Natural killer cell treated with Interleukin-12 subunit alpha and Interleukin-12 subunit beta and Interleukin-15 and Interleukin-18, amount 100 ng/mL, for 72 hours (primary cell): ENCODE data around the gene FIBP. TPM values are rescaled to one million over a fixed set of nuclear protein-coding genes. Genes with fewer than 3 reads are reported as not detected.

Experiments
- ATAC-seq, 2 donors: fragments of 150-1000 bp; cut with Tn5 transposase in 1 of 2; sonication (Bioruptor Pico), chemical (Tn5 transposase) in 1 of 2; 2 replicates each; pipeline ENCODE4 v1.10.0; 2021
- DNase-seq: peaks from one replicate; pipeline ENCODE4 v3.0.0; 2022; ENCODE audit warnings: low spot score
- H3K27ac Mint-ChIP-seq, 2 donors: 1 replicate in 1 of 2; 2 replicates in 1 of 2; pipeline ENCODE4 v1.8.0; 2022; ENCODE audit warnings: mixed read lengths in 2 of 2, mild to moderate bottlenecking in 1 of 2, moderate library complexity in 1 of 2
- H3K27me3 Mint-ChIP-seq, 2 donors: 1 replicate in 1 of 2; 2 replicates in 1 of 2; pipeline ENCODE4 v1.8.0; 2022; ENCODE audit warnings: mixed read lengths in 2 of 2
- H3K36me3 Mint-ChIP-seq: one replicate; pipeline ENCODE4 v1.8.0; 2022; ENCODE audit warnings: mixed read lengths
- H3K4me1 Mint-ChIP-seq, 2 donors: 1 replicate in 1 of 2; 2 replicates in 1 of 2; pipeline ENCODE4 v1.8.0; 2022; ENCODE audit warnings: low read depth in 2 of 2, mixed read lengths in 2 of 2, mild to moderate bottlenecking in 1 of 2
- H3K4me3 Mint-ChIP-seq: one replicate; pipeline ENCODE4 v1.8.0; 2022; ENCODE audit warnings: mixed read lengths
- H3K9me3 Mint-ChIP-seq: 2 replicates; pipeline ENCODE4 v1.8.0; 2022; ENCODE audit warnings: mixed read lengths
- total RNA-seq, 2 donors: library from RNA; stranded (reverse); gene quantifications; one replicate each; pipeline ENCODE4 v1.2.3, GENCODE V29; 2022

FIBP gene
- total RNA-seq, result 100 to 1,000 TPM in 1 of 2 donors, 10 to 100 TPM in 1; 76.6 to 157 TPM

DNA sequence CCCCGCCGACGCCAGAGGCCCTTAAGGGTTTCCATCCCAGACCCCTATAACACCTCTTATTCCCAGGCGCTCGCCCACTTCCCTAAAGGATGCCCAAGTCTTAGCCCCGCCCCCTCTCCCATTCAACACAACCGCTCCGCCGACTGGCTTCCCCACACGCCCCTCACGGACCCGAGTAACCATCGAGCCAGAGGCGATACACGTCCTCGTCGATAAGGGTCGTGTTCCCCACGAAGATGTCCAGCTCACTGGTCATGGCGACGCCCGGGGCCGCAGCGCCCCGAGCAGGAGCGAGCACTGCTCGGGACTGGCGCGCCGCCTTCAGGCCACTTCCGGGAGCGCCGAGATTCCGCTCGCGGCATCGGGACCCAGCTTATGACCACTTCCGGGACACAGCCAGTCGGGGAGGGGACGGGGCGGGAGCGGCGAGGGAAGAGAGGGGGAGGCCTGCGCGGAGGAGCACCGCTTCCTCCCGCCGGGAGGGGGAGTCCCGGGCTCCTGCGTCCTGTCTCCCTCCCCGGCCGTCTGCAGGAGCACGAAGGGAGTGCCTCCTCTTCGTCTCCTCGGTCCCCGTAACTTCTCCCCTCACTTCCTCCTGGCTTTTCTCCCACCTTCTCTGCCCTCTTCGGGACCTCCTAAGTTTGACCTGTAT lies at the start of gene FIBP:
Gene FIBP (minus strand): TSS at position 309 of the 652 bp plus-strand sequence. CDS start 53 bp downstream, at position 256.
- Mint-ChIP-seq H3K27me3 (no peaks in the 10 kb centered on the region), H3K4me1 (peaks cover 58 to 65% of the 10 kb centered on the region in 2 donors), H3K4me3 (peak within 1 kb of the TSS; percentile 97), H3K27ac (peak within 1 kb of the TSS; percentile 95 to 98), H3K9me3 (no peaks in the 10 kb centered on the region), H3K36me3 (peaks cover 14% of the 10 kb centered on the region)
- DNase-seq, result peak; percentile 95
- ATAC-seq, result peak; percentile 82 to 86

DNA sequence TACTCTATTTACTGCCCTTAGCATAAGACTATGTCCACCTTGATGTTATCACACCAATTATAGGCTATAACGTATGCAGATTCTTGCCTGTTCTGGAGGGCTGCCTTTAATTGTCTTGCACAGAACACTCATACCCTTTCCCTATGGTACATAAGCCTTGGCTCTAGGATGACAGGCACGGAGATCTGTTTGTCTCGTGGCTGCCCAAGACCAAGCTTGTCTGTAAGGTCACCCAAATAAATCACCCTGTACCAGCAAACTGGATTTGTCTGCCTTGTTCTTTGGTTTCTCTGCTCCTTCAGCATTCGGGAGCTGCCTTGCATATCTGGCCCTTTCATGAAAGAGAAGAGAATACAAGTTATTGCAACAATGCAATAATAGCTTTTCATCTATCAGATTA lies 49.5 kb upstream of the FIBP start:
- ATAC-seq (no peak), DNase-seq (no peak)
- H3K27me3 Mint-ChIP-seq, result no peaks in the 10 kb centered on the region
- H3K4me3 Mint-ChIP-seq, result no peak overlapping the region
- H3K9me3 Mint-ChIP-seq, result no peaks in the 10 kb centered on the region
- H3K36me3 Mint-ChIP-seq, result no peaks in the 10 kb centered on the region
- no peak overlapping the region for H3K27ac Mint-ChIP-seq
- peaks cover 6% of the 10 kb centered on the region in 2 donors for H3K4me1 Mint-ChIP-seq

DNA sequence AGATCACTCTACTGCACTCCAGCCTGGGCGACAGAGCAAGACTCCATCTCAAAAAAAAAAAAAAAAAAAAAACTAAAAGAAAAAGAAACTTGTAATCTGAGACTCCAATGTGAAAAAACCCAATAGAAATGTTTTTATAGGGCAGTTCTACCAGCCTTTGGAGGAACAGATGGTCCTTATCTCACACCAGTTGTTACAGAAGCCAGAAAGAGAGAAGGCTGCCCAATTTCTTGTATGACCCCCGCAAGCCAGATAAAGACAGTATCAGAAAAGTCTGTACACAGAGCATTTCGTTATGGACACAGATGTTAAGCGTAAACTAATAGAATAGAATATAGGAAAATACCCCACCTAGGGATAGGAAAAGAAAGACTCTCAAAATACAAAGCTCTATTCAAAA lies 45.7 kb upstream of the FIBP start:
- Mint-ChIP-seq H3K27me3 (no peaks in the 10 kb centered on the region), H3K27ac (peak overlapping the region in 1 of 2 donors; percentile 23), H3K9me3 (no peaks in the 10 kb centered on the region), H3K4me1 (peaks cover 8% of the 10 kb centered on the region in 2 donors), H3K4me3 (no peak overlapping the region), H3K36me3 (no peaks in the 10 kb centered on the region)
- no peak for ATAC-seq
- DNase-seq, result no peak

DNA sequence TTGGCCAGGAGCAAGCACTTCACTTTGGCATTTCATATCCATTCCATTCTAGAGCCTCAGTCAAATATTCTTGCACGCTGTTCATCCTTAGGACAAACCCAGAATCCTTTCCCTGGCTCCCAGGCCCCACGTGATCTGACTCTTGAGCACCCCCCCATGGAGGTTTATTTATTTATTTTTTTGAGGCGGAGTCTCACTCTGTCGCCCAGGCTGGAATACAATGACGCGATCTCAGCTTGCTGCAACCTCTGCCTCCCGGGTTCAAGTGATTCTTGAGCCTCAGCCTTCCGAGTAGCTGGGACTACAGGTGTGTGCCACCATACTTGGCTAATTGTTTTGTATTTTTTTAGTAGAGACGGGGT lies 44.3 kb upstream of the FIBP start:
- H3K27ac Mint-ChIP-seq, result no peak overlapping the region
- H3K36me3 Mint-ChIP-seq, result no peaks in the 10 kb centered on the region
- H3K4me1 Mint-ChIP-seq, result peaks cover 23% of the 10 kb centered on the region in 2 donors
- no peaks in the 10 kb centered on the region for H3K27me3 Mint-ChIP-seq
- no peak for ATAC-seq
- no peaks in the 10 kb centered on the region for H3K9me3 Mint-ChIP-seq
- no peak overlapping the region for H3K4me3 Mint-ChIP-seq
- DNase-seq, result no peak

DNA sequence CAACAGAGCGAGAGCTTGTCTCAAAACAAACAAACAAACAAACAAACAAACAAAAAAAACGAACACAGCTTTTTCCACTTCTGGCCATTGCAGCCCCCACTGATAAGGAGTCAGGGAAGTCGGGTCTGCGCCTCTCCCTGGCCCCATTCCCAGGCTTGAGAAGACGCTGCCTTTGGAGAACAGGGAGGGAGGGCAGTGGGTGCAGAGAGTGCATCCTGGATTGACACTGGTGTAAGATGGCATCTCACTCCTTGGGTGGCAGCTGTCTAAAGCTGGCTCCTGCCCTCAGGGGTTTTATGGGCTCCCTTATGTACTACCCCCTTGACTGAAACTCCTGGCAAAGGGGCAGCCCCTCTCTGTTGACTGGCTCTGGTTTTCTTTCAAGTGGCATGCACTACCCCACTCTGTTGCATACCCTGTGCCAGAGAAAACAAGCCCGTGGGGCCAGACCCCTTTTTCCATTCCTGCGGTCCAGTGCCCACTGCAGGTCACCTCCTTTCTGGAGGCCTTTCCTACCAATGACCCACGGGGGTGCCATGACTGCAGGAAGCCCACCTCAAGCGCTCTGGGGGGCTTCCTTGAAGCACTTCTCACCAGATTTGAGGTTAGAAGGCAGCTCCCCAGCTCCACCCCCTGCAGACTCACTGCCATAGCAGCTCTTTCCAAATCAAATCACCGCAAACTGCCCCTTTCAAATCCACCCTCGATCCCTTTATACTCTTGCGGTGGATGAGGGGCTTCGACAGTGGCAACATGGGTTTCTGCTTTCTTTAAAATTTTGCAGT lies 43.7 kb upstream of the FIBP start:
- Mint-ChIP-seq H3K4me1 (peaks cover 29% of the 10 kb centered on the region in 2 donors), H3K9me3 (peaks cover 2% of the 10 kb centered on the region), H3K4me3 (no peak overlapping the region), H3K36me3 (no peaks in the 10 kb centered on the region), H3K27me3 (no peaks in the 10 kb centered on the region), H3K27ac (peak overlapping the region in 1 of 2 donors; percentile 21)
- no peak for ATAC-seq
- peak; percentile 16 for DNase-seq

DNA sequence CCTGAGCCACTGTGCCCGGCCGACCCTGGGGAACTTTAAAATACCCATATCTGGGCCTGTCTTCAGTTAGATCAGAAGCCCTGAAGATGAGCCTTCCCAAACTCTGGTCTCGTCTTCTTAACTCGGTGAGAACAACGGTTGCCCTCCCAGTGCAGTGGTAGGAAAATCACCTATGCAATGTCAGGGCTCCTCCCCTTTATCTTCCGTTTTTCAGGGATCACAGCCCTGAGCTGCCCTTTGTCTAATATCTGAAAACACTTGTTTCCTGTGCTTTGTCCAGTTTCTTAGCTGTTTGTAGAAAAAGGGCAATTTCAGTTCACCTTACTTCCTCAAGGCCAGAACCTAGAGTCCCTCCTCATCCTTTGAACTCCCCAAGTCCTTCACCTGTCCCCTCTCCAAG lies 40.4 kb upstream of the FIBP start:
- Mint-ChIP-seq H3K4me3 (peak overlapping the region; percentile 81), H3K9me3 (peaks cover 3% of the 10 kb centered on the region), H3K27me3 (no peaks in the 10 kb centered on the region), H3K36me3 (no peaks in the 10 kb centered on the region), H3K4me1 (peaks cover 31% of the 10 kb centered on the region in 2 donors), H3K27ac (peak overlapping the region; percentile 83 to 97)
- DNase-seq, result peak; percentile 53
- ATAC-seq, result no peak

DNA sequence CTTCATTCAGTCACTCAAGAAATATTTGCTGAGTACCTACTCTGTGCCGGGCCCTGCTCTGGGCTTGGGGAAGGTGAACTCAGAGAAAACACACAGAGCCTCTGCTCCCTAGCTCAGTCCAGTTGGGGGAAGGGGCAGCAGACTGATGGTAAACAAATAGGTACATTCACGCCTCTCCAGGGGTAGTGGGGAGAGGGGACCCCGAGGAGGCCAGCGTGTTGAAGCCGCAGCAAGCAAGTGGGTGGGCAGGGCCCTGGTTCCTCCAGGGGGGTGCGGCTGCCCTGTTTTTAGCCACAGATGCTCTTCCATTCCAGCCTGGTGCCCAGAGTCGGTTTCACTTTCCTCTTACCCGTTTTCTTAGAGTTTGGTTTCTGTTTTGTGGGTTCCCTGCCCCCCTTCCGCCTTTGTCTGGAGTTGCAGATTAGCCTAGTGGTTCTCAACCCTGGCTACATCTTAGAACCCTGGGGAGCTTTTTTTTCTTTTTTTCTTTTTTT lies 39.7 kb upstream of the FIBP start:
- H3K4me3 Mint-ChIP-seq, result peak overlapping the region; percentile 81
- no peaks in the 10 kb centered on the region for H3K36me3 Mint-ChIP-seq
- no peaks in the 10 kb centered on the region for H3K27me3 Mint-ChIP-seq
- H3K9me3 Mint-ChIP-seq, result peaks cover 3% of the 10 kb centered on the region
- H3K27ac Mint-ChIP-seq, result peak overlapping the region; percentile 83 to 97
- ATAC-seq, result peak; percentile 91 to 95
- peak; percentile 83 for DNase-seq
- H3K4me1 Mint-ChIP-seq, result peaks cover 31% of the 10 kb centered on the region in 2 donors

DNA sequence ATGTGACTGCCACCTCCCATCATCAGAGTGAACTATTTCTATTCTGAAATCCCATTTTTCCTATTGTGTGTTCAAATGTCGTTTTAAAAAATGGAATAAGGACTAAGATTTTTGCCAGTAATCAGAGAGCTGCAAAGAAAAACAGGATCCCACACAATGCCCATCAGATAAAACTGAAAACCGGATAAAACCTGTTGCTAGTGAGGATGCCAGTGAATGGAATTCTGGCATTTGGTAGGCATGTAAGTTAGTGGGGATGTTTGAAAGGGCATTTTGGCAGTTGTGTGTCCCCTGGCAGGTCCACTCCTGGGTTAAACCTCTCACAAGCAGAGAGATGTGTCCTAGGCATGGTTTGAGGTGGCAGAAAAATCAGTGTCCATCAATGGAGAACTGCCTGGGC lies 37.1 kb upstream of the FIBP start:
- Mint-ChIP-seq H3K4me1 (peaks cover 24 to 32% of the 10 kb centered on the region in 2 donors), H3K27ac (no peak overlapping the region)

DNA sequence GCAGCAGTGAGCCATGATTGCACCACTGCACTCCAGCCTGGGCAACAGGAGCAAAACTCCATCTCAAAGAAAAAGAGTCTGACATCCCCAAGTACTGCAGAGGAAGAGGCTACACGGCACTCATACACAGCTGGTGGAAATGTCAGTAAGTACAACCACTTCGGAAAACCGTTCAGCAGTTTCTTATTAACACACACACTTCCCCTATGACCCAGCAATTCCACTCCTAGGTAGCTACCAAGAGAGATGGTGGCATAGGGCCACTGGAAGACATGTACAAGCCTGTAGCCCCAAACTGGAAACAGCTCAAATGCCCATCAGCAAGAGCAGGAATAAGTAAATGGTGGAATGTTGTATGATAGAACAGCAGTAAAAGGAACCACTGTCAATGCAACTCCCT lies 34.3 kb upstream of the FIBP start:
- no peaks in the 10 kb centered on the region for H3K36me3 Mint-ChIP-seq
- DNase-seq (no peak), ATAC-seq (no peak)
- no peaks in the 10 kb centered on the region for H3K27me3 Mint-ChIP-seq
- peaks cover 8 to 15% of the 10 kb centered on the region in 2 donors for H3K4me1 Mint-ChIP-seq
- H3K4me3 Mint-ChIP-seq, result no peak overlapping the region
- H3K9me3 Mint-ChIP-seq, result peaks cover 3% of the 10 kb centered on the region
- H3K27ac Mint-ChIP-seq, result peak overlapping the region in 1 of 2 donors; percentile 29

More for the DNA sequence above, 37.1 kb upstream of the FIBP start:
- Mint-ChIP-seq H3K4me3 (no peak overlapping the region), H3K36me3 (no peaks in the 10 kb centered on the region), H3K9me3 (peaks cover 3% of the 10 kb centered on the region), H3K27me3 (no peaks in the 10 kb centered on the region)
- ATAC-seq (no peak), DNase-seq (no peak)

DNA sequence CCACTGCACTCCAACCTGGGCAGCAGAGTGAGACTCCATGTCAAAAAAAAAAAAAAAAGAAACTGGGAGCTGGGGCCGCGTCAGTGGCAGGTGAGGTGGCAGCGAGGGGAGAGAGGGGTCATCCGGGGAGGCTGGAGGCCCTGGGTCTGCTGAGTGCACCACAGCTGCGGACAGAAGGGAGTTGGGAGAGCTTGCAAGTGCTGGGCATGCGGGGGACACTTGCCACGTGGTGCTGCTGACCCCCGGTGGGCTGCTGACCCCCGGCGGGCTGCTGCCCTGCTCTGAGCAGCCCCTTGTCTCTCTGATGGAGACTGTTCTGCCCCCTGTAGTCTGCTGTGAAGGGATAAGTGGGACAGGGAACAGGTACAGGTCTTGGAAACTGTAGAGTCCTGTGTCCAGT lies 33.6 kb upstream of the FIBP start:
- peaks cover 5 to 13% of the 10 kb centered on the region in 2 donors for H3K4me1 Mint-ChIP-seq
- DNase-seq, result no peak
- H3K27ac Mint-ChIP-seq, result no peak overlapping the region
- ATAC-seq, result no peak
- no peak overlapping the region for H3K4me3 Mint-ChIP-seq
- no peaks in the 10 kb centered on the region for H3K9me3 Mint-ChIP-seq
- no peaks in the 10 kb centered on the region for H3K27me3 Mint-ChIP-seq
- no peaks in the 10 kb centered on the region for H3K36me3 Mint-ChIP-seq

DNA sequence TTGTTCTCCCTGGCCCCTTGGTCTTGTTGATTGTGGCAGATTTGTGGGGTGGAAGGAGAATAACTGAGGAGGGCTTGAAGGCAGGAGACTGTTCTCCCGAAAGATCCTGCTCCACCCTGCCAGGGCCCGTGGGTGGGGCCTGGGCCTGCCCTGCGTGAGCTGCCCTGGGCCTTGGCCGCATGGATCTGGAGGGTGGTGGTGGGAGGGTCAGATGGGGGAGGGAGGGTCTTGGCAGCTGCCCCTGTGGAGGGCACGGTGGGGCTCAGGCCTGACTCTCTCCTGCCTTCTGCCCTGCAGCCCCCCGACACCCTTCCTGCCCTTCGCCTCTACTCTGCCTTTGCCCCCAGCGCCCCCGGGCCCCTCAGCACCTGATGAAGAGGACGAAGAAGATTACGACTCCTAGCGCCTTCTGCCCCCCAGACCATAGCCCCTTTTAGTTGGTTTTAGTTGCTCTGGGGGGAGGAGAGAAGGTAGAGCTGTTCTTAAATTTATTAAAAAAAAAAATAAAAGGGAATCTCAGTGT lies 32.8 kb upstream of the FIBP start:
- H3K9me3 Mint-ChIP-seq, result no peaks in the 10 kb centered on the region
- no peak overlapping the region for H3K27ac Mint-ChIP-seq
- DNase-seq (no peak), ATAC-seq (no peak)
- peaks cover 12 to 19% of the 10 kb centered on the region in 2 donors for H3K4me1 Mint-ChIP-seq
- no peaks in the 10 kb centered on the region for H3K27me3 Mint-ChIP-seq
- H3K36me3 Mint-ChIP-seq, result no peaks in the 10 kb centered on the region
- peak overlapping the region; percentile 90 for H3K4me3 Mint-ChIP-seq

DNA sequence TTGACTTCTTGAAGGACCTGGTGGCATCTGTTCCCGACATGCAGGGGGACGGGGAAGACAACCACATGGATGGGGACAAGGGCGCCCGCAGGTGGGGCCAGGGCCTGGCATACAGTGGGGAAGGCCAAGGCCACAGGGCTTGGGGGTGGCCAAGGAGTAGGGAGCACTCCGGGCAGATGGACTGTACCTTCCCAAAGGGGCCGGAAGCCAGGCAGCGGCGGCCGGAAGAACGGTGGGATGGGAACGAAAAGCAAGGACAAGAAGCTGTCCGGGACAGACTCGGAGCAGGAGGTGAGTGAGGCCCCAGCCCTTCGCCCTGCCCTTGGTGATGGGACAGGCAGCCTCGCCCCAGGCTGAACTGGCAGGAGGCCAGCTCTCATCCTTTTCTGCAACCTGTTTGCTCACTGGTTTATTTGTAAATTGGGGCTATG lies 32.1 kb upstream of the FIBP start:
- Mint-ChIP-seq H3K9me3 (no peaks in the 10 kb centered on the region), H3K27me3 (no peaks in the 10 kb centered on the region), H3K4me3 (peak overlapping the region; percentile 90), H3K4me1 (peaks cover 12 to 19% of the 10 kb centered on the region in 2 donors), H3K36me3 (no peaks in the 10 kb centered on the region), H3K27ac (peak overlapping the region; percentile 72 to 75)
- no peak for DNase-seq
- no peak for ATAC-seq

DNA sequence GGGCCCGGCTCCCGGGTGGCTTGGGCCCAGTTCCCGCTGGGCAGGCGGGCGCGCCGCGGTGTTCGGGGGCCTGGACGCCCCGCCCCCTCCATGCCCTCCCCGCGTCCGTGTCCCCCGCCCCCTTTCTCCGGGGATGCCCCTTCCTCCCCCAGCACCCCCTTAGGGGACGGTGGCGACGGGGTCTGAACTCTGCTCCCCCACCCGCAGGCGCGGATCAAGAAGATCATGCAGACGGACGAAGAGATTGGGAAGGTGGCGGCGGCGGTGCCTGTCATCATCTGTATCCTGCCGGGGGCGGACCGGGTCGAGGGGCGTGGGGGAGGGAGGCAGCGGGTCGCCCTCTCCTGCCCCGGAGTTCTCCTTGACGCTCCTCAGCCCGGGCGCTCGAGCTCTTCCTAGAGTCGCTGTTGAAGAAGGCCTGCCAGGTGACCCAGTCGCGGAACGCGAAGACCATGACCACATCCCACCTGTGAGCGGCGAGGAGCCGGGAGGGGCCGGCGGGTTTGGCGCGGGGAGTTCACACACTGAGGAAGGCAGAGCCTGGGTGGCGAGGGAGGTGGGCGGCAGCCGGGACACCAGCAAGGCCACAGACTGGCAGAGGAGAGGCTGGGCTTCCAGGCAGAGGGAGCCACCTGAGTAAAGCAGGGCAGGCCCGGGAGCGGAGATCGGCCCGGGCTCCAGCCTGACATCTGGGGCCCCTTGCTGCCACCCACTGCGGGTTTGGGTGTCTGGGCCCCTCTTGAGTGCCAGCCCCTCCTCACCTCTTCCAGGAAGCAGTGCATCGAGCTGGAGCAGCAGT lies 31.5 kb upstream of the FIBP start:
- H3K27ac Mint-ChIP-seq, result peak overlapping the region; percentile 72 to 75
- H3K9me3 Mint-ChIP-seq, result no peaks in the 10 kb centered on the region
- ATAC-seq (peak; percentile 67 to 75), DNase-seq (peak; percentile 71)
- no peaks in the 10 kb centered on the region for H3K27me3 Mint-ChIP-seq
- peaks cover 17 to 25% of the 10 kb centered on the region in 2 donors for H3K4me1 Mint-ChIP-seq
- H3K4me3 Mint-ChIP-seq, result peak overlapping the region; percentile 90
- H3K36me3 Mint-ChIP-seq, result no peaks in the 10 kb centered on the region
